HK-2 (cell line): ENCODE measurements around the gene ALKBH5.

Experiments
- DNase-seq: peaks from one replicate; pipeline ENCODE4 v3.0.0-alpha.2; 2018; ENCODE audit not compliant: unreplicated experiment

ALKBH5 gene

GRCh38 chr17:18218756-18219415, 35.3 kb downstream of the ALKBH5 start:
- no peak for DNase-seq

GRCh38 chr17:18224053-18224386, 40.4 kb downstream of the ALKBH5 start:
- DNase-seq = no peak

GRCh38 chr17:18224387-18225120, 40.9 kb downstream of the ALKBH5 start:
- no peak for DNase-seq

- DNase-seq = peak; percentile 95
Observed at GRCh38 chr17:18225121-18225641, 41.6 kb downstream of the ALKBH5 start, which contains the start of gene LLGL1. TSS of gene LLGL1 (plus strand) at chr17:18225635. CDS start at chr17:18225683, 48 bp downstream.

GRCh38 chr17:18225642-18226283, 42.1 kb downstream of the ALKBH5 start:
- no peak for DNase-seq

- DNase-seq = no peak
Observed at GRCh38 chr17:18226284-18226945, 42.8 kb downstream of the ALKBH5 start.

- no peak for DNase-seq
Observed at GRCh38 chr17:18227635-18228034, 44.0 kb downstream of the ALKBH5 start.

GRCh38 chr17:18228176-18228682, 44.6 kb downstream of the ALKBH5 start:
- DNase-seq = no peak

- DNase-seq = no peak
Observed at GRCh38 chr17:18229254-18229653, 45.6 kb downstream of the ALKBH5 start.

GRCh38 chr17:18229771-18230170, 46.1 kb downstream of the ALKBH5 start:
- no peak for DNase-seq

- no peak for DNase-seq
Observed at GRCh38 chr17:18230288-18231141, 46.9 kb downstream of the ALKBH5 start.

GRCh38 chr17:18231164-18231563, 47.5 kb downstream of the ALKBH5 start:
- no peak for DNase-seq

GRCh38 chr17:18233803-18234518, 50.3 kb downstream of the ALKBH5 start:
- DNase-seq = no peak

- no peak for DNase-seq
Observed at GRCh38 chr17:18234853-18235380, 51.3 kb downstream of the ALKBH5 start.

GRCh38 chr17:18235743-18236256, 52.2 kb downstream of the ALKBH5 start:
- DNase-seq = peak; percentile 94

- no peak for DNase-seq
Observed at GRCh38 chr17:18236494-18236893, 52.9 kb downstream of the ALKBH5 start.

- no peak for DNase-seq
Observed at GRCh38 chr17:18237461-18237860, 53.8 kb downstream of the ALKBH5 start.

GRCh38 chr17:18238299-18238698, 54.7 kb downstream of the ALKBH5 start:
- DNase-seq = no peak

GRCh38 chr17:18240449-18240848, 56.8 kb downstream of the ALKBH5 start:
- DNase-seq = no peak
